Ovary (tissue), 3 donors: Measurements from ENCODE around the gene DAAM1.

Experiments
- CTCF ChIP-seq, 3 donors: fragments of 450-650 bp in 2 of 3; fragments of 200-600 bp in 1 of 3; IDR thresholded peaks; one replicate each; pipeline versions ENCODE4 v1.5.1 to v1.8.0; 2016 to 2022; ENCODE audit warnings: antibody characterized with exemption in 3 of 3, mild to moderate bottlenecking in 1 of 3
- EP300 ChIP-seq: sonication (generic); formaldehyde crosslinking; IDR thresholded peaks from one replicate; pipeline ENCODE4 v1.6.1; 2017; ENCODE audit warnings: antibody characterized with exemption
- donor health status: DM: no; HTN: no; CAD: no.

GRCh38 chr14:59210621-59211020, 22.2 kb downstream of the DAAM1 start:
- TF ChIP-seq CTCF (IDR thresholded peaks at IDR 0.05) (no peak), EP300 (no peak)
